ENCODE data around the gene MYOG.

GRCh38 chr1:203057911-203058675 lies 27.7 kb downstream of the MYOG start:
- TF ChIP-seq CTCF (IDR thresholded peaks at IDR 0.05) (no peak), EP300 (IDR thresholded peaks at IDR 0.05; ENCODE audit: low read depth) (no peak), POLR2A (IDR thresholded peaks at IDR 0.05) (no peak)

Data from transverse colon (tissue), 3 donors.